GM18868 (cell line): ENCODE data around the gene NR5A1.

Experiments used
- ATAC-seq: cut with Tn5 transposase; IDR thresholded peaks from one replicate; pipeline ENCODE4 v1.9.1; 2021; ENCODE audit warnings: mild to moderate bottlenecking, moderate library complexity; ENCODE audit not compliant: unreplicated experiment

NR5A1 gene

DNA sequence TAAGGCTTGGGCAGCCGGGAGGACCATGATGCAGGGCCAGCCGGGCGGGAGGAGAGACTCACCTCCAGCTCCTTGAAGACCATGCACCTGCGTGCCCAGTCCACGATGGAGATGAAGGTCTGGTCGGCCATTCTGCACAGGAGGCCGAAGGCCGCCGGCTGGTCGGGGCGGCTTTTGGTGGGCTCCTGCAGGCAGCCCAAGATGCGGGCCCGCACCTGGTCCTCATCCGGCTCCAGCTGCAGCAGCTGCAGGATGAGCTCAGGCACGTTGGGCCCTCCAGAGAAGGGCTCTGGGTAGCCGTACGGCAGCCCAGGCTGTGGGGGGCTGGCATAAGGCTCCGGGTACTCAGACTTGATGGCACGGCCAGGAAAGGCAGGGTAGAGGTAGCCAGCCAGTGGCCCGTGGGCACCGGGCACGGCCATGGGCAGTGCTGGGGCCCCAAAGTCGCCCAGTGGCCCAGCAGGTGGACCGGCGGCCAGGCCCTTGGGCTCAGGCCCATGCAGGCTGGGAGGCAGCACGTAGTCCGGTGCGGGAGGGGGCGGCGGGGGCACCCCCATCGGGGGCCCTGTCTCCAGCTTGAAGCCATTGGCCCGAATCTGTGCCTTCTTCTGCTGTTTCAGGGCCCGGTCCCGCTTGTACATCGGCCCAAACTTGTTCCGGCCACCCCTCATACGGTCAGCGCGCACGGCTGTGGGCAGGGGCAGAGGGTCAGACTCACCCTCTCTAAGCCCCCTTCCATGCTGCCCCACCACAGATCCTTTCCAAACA is 7.0 kb downstream of the NR5A1 start:
- no peak for ATAC-seq

DNA sequence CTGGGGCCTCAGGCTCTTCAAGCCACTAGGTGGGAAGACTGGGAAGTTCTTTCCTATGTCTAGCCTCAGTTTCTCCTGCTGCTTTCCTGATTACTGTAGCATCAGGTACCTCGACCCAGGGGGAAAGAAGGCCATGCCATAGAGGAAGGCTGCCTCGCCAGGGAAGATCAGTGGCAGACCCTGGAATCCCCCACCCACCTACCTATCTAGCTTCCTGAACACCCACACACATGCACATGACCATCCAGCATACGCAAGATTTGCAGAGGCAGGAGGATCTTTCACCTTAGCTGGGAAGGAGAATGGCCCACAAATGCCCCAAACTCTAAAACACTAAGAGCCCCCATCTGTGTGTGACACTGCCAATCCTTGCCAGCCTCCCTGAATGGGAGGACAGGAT is 8.0 kb downstream of the NR5A1 start:
- ATAC-seq, result no peak

DNA sequence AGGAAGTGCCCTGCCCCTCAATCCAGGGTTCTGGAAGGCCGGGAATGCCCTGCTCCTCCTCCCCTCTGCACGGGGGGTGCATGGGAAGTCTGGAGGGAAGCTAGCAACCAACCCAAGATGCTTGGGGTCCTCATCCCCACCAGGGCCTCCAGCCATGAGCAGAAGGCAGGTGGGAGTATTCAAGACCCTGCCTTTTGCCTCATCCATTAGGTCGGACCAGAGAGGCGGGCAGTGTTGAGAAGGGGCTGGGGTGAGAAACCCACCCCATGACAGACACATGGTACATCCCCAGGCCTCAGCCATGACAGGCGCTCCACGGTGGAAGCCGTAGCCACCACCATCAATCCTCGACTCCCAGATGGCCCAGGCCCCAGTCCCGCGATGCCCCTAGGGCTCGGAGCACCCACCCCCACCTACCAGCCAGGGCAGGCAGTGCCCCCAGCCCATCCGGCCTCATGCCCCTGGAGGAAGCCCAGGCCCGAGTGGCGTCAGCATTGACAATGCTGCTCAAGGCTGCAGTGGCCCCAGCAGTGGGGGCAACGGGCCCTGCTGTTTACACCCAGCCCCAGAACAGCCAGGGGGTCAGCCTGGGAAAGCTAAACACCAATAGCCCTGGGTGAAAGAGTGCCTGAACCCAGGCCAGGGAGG is 8.6 kb downstream of the NR5A1 start:
- ATAC-seq, result no peak

DNA sequence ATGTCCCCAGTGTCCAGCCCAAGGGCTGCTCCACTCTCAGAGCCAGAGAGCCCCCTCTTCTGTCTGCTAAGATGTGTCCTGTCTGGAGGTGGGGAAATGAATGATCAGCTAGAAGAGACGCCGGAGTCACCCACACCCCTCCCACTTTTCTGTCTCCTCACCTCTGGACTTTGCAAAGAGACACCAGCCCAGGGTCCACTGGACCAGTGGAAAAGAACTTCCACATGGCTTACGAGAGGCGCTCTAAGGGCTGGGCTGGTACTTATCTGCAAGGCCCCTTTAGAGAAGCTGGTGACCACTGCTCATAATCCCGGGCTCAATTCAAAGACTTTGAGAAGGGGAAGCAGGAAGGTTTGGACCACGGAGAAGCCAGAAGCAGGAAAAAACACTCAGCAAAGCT is 9.2 kb downstream of the NR5A1 start:
- no peak for ATAC-seq

DNA sequence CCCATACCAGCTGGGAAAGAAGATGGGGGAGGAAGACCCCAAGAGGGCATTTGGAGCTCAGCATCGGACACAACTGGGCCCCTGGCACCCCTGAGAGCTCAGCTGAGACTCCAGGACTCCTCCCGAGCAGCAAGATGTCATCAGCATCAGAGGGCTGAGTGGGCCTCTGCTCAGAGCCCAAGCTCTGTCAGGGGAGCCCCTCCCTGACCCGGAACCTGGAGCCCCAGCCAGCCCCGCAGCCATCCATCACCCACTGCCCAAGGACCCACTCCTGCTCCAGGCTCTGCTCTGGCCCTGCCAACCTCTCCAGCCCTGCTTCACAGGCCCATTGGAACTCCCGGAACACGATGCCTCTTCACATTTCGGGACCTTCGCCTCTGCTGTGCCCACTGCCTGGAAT is 9.8 kb downstream of the NR5A1 start:
- no peak for ATAC-seq

DNA sequence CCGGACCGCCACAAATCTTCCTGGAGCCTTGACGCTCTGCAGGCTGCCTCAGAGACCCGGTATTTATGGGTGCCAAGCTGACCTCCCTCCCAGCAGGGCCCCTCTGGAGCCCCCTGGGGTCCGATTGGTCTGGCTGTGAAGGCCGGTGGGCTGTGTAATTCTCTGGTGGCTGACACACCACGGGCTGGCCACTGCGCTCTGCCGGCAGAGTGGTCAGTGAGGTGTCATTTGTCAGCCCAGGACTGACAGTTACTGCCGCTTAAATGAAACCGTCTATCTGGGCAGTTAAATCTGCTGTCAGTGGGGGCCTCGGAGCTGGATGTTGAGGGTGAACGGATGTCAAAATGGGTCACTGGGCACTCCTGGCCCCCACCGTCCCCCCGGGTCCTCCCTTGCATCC is 10.7 kb downstream of the NR5A1 start:
- ATAC-seq, result no peak

DNA sequence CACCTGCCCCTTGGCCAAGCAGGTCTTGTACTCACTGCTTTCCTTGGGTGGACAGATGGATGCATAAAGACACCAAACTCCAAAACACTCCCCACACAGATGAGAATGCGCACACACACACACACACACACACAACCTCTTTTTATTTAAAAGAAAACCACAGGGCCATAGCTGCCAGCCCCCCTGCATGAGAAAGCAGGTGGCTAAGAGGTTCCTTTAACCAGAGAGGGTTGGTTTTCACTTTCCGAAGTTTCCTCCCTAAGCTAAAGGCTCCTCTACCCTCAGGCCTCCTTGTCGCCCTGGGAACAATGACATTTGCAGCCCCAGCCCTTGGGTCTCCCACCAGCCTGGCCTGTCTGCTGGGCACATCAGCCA is 11.1 kb downstream of the NR5A1 start:
- ATAC-seq, result no peak

DNA sequence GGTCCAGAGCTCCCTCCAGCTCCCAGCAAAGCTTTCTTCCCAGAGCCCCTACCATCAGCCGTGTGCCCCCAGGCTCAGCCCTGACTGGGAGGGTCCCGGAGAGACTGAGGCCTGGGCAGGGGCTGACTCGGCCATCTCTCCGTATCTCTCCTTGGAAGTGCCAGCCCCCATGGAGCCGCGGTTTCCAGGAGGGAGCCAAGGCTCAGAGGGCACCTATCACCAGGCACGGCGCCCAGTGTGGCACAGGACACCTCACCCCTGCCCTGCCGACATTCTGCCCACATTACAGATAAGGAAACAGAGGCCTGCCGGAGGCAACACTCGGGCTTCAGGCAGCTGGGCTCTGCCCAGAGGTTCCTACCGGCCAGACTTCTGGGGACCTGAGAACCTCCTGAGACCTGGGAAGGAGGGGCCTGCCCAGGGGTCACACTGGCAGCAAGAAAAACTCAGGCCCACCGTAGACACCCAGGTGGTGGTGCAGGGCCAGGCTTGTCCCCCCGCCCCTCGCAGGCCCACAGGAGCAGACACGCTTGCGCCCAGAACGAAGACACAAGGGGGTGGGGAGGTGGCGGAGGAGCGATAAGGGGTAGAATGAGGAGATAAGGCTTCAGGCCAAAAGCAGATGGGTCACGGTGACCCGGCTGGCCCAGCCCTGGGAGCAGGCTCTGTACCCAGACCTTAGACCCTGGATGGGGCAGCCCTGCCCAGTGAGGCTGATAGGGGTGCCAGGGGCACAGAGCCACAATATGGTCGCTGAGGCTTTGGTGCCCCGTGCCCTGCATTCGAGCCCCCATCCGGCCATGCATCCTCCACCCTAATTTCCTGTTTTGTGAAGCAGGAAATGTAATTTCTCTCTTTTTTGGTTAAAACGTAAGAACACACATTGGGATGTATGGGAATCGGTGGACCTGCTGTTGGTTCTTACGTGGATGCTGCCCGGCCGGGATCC is 11.8 kb downstream of the NR5A1 start:
- no peak for ATAC-seq

DNA sequence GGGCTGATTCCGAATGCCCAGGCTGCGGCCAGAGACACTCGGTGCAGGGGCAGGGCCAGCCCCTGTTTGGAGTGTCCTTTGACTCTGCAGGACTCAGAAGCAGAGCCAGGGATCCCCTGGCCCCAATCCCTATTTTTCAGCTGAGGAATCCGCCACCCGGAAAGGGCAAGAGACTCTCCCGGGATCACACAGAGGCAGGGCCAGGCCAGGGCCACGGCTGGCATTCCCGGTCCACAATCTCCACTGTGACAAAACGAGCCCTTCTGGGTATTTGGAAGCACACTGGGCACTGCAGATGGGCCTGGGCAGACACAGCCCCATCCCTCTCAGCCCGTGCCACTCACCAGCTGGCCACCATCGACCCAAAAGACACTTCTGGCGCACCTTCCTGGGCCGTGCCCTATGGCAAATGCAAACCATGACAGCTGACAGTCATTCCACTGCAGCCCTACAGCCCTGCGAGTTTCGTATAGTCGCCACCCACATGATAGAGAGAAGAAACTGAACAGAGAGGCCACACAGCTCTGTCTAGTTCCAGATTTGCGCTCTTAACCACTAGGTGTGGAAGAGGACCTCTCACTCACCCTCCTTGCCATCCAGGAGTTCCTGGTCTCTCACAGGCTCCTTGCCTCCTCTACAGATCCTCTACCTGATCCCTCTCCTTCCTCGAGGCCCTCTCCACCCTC is 13.3 kb downstream of the NR5A1 start:
- ATAC-seq, result peak; percentile 79

DNA sequence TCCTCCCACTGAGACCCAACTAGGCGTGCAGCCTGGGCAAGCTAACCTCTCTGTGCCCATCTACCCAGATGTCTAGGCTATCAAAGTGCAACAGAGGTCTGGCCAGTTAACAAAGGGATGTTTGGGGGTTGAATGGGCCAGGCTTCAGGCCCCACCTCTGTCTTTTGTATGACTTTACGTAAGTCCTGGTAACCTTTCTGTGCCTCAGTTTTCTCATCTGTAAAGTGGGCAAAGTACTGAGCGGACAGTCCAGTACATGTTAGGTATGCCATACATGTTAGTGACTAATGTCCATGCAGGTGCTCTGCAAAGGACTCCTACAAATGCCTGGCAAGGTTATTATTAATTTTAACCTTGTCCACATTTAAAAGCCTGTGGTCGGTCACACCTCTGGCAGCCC is 14.0 kb downstream of the NR5A1 start:
- ATAC-seq, result no peak

DNA sequence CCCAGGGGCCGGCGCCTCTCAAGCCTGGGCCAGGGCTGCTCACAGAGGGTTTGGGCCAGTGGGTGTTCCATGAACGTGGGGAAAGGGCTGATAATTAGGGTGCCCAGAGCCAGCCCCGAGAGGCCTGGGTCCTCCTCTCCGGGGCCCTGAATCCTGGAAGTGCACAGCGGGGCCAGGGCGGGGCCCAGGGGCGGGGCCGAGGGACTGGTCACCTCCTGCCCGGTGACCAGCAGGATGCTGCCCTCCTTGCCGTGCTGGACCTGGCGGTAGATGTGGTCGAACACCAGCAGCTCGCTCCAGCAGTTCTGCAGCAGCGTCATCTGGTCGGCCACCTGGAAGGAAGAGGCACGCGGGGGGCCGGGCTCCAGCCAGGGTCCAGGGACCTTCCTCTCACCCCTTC is 14.4 kb downstream of the NR5A1 start:
- no peak for ATAC-seq

DNA sequence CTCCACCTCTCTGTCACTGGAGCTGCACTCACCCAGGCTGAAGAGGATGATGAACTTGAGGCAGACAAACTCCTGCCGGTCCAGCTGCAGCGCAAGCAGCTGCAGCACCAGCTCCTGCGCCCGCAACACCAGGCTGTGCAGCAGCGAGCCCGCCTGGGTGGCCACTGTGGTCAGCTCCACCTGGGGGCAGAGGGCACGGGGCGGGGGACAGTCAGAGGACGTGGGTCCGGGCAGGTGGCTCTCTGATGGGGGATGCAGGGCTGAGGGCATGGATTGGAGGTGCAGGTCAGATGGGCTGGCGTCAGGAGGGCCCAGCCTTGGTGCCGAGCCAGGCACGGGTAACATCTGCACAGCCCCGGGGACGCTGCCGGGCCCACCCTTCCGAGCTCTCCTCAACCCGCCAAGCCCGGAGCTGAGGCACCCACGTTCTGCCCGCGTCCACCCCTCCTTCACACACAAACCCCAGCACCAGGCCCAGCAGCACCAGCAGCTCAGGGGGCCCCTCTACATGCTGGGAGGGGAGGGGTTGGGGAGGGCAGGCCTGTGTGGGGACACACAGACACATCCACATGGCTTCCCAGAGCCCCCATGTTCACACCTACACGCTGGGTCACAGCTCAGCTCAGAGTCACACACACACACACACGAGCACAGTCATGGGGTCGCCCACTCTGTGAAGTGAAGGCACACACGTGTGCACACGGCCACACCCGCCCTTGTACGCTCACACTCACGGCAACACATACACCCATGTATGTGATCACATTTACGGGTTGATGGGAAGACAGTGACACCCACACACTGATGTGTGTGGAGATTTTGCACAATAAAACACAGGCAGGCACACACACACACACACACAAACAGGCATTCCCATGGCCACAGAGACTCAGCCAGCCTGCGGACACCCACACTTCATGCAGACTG is 15.9 kb downstream of the NR5A1 start:
- ATAC-seq, result no peak

DNA sequence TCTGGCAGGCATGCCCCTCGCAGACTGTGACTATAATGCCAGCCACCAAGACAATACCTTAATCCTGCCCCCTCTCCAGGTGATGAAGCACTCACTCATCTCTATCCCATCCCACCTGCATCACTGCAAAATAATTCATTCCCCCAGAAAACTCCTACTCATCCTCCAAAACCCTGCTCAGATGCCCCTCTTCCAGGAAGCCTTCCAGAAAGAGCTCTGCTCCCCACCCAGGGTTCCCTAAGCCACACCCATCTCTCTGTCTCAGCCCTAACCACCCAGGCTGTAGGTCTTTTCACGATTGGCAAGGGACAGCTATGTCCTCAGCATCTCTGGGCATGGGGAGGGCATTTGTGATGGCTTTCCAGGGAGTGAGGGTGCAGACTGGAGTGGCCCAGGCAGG is 17.2 kb downstream of the NR5A1 start:
- no peak for ATAC-seq

DNA sequence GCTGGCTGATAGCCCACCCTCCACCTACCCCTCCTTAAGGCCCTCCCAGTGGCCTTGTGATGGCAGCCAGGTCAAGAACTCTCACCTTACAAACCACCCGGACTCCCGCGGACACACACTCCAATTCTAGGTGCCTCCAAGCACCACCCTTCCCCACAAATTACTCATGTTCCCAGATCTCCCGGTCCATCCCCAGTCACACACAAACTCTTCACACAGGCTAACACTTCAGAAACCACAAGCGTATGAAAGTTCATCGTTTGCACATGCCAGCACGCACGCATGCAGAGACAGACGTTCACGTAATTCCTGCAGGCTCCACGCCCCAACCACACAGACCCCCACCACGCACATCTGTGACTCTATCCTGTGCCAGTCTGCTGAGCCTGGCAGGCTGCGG is 18.0 kb downstream of the NR5A1 start:
- no peak for ATAC-seq

DNA sequence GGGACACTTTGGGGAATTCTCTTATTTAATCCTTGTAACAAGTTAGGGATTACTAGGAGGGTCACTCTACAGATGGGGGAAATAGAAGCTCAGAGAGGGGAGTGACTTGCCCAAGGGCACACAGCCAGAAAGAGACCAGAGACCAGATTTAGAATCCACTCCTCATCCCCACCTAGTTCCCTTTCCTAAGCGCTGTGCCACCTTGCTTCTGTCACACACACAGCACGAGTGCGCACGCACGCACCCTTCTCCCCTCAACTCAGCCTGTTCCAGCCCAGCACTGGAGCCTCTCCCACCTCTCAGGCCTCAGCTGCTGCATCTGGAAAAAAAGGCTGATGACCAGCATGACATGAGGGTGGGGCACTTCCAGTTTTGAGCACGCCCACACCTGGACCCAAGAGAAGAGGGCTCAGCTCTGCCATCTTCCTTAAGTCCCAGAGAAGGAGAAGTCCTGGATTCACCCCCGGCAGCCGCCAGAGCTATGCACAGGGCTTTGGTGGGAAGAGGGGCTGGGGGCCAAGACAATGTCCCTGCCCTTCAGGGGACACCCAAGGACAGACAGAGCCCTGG is 18.5 kb downstream of the NR5A1 start:
- ATAC-seq, result no peak

DNA sequence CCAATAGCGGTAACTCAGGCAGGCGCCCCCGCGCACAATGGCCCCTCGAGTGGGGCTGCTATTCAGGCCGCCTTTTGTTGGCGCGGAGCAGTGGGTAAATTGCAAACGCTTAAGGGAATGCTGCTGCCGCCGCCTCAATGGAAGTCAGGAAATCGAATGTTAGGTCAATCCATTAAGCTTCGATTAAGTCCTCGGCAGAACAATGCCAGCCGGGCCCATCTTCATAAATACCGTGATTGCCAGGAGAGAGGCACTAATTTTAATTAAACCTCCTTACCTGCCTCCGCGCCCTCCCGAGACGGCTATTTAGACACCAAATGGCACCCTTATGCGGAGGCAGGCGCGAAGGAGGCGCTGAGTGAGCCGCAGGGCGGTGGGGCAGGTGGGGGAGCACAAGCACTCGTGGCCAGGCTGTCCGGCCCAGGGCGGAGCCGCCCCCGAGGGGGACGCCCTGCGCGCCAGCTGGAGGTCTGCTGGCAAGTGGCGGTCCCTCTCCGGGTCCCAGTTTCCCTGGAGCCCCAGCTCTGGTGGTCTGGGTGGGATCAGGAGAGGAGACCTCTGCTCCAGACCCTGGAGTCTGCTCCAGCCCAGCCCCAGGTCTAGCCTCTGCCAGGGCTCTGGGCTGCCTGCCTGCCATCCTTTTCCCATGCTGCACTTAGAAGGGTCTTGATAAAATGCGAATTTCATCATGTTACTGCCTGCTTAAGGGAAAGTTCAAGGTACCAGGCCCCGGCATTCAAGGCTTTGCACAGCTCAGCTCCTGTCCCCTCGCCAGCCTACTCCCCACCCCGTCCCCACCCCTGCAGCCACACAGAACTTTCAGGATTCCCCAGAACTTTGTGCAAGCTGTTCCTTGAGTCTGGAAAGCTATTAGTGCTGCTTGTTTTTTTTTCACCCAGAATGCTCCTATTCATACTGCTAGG is 19.7 kb downstream of the NR5A1 start:
- no peak for ATAC-seq

DNA sequence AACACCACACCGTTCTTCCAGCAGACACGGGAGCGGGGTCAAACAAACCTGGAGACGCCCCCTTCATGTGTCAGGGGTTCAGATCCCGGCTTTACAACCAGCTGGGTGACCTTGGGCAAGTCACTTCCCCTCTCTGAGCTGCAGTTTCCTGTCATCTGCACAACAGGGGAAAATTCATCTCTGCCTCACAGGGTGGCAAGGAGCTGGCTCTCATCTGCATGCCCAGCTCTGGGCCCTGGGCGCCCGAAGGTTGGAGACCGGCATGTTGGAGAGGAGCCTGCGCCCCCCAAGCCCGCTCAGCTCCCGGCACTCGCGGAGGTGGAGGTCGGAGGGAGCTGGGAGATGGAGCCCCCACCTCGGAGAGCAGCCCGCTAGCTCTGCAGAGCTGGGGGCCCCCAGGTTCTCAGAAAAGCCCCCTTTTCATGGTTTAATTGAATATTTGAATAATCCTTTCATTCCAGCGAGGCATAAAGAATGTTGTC is 20.4 kb downstream of the NR5A1 start:
- no peak for ATAC-seq

DNA sequence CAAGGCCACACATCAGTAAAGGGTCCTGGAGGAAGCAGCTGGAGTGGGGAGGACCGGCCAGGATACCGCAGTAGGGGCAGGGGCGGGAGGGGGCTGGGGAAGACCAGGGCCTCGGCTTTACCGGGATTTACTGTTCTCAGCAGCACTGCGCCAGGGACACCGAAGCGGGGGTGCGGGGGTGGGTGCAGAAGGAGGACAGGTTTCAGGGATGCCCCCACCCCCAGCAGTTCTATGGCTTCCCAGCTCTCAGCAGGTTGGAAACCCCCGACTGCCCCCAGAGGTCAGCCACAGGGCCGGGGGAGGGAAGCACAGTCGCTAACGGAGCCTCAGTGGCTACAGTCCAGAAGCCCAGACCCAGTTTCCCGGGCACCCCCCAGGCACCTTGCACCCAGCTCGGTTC is 21.3 kb downstream of the NR5A1 start:
- ATAC-seq, result no peak

DNA sequence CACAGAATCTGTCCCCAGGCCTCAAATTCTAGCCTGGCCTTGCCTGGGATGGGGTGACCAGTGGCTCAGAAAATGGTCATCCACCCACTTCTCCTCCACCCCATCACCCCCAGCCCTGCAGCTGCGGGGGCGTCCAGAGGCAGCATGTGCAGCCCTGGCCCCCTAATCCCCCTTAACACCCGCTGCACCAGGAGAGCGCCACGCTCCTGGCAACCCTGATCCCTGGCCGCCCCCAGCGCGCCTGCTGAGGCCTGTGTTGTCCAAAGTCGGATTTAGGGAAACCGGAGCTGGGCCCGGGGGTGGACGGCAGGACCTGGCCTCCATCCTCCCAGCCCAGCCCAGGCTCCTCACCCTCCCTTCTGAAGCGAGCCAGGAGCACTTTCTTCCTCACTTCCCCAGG is 22.0 kb downstream of the NR5A1 start:
- ATAC-seq, result no peak
